AG09309 (cell line): ENCODE results near the gene CYP2W1.
"Not testable (repeated sequence)": the region's sequence is repeated elsewhere in the genome, so short reads cannot be mapped to it uniquely, and the experiment has no call there.

Experiments
- DNase-seq: peaks from one replicate; pipeline ENCODE4 v3.0.0-alpha.2; 2010; ENCODE audit warnings: low read depth
- H3K4me3 ChIP-seq: 2 replicates; pipeline ENCODE4 v1.5.1; 2011; ENCODE audit warnings: mild to moderate bottlenecking, low read depth, low read length, moderate library complexity; ENCODE audit not compliant: control insufficient read depth
- CTCF ChIP-seq: IDR thresholded peaks from 2 replicates; pipeline ENCODE4 v1.5.1; 2011; ENCODE audit warnings: mild to moderate bottlenecking, low read depth, low read length, inconsistent platforms; ENCODE audit not compliant: insufficient read depth, control insufficient read depth; ENCODE audit errors: missing control alignments

CYP2W1 gene

GRCh38 chr7:938546-939185 is 44.3 kb upstream of the CYP2W1 start:
- TF ChIP-seq CTCF: no peak
- no peak overlapping the region for H3K4me3 ChIP-seq
- no peak for DNase-seq

GRCh38 chr7:939843-940242 is 43.1 kb upstream of the CYP2W1 start:
- no peak for DNase-seq
- TF ChIP-seq CTCF: no peak
- H3K4me3 ChIP-seq: no peak overlapping the region

GRCh38 chr7:940599-941408 is 42.2 kb upstream of the CYP2W1 start:
- H3K4me3 ChIP-seq: no peak overlapping the region
- no peak for TF ChIP-seq CTCF
- no peak for DNase-seq

GRCh38 chr7:943793-944192 is 39.2 kb upstream of the CYP2W1 start:
- not testable (repeated sequence) for DNase-seq, H3K4me3 ChIP-seq

- no peak for TF ChIP-seq CTCF
- H3K4me3 ChIP-seq: no peak overlapping the region
- DNase-seq: no peak
These were observed 38.2 kb upstream of the CYP2W1 start for GRCh38 chr7:944744-945143.

- H3K4me3 ChIP-seq: no peak overlapping the region
- TF ChIP-seq CTCF: no peak
- no peak for DNase-seq
These were observed 37.8 kb upstream of the CYP2W1 start for GRCh38 chr7:945147-945555.

GRCh38 chr7:945556-946255 is 37.3 kb upstream of the CYP2W1 start:
- no peak overlapping the region for H3K4me3 ChIP-seq
- no peak for DNase-seq
- TF ChIP-seq CTCF: no peak
